Measurements from ENCODE around the gene MYO18B. TPM values are rescaled to one million over a fixed set of nuclear protein-coding genes. Genes with fewer than 3 reads are reported as not detected.

Gene MYO18B
- total RNA-seq, 2 experiments from 2014 or later = 3.4 to 3.7 TPM

DNA sequence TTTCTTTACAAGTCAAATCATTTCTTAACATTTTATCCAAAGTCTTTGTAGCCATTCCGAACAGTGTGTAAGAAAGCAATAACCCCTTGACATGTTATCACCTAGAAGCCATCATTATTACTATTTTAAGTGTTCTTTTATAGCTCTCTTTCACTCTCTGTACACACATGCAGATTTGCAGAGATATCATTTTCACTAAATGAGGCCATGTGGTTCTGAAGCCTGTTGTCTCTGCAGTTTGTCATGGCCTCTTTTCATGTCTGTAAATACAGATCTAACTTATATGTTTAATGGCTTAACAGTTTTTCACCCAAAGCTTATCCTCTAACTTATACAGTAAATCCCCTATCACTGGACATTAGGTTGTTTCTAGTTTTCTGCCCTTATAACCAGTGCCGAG lies 166.8 kb downstream of the MYO18B start:
- Mint-ChIP-seq H3K4me1 (no peaks in the 10 kb centered on the region), H3K9me3 (peaks cover 1% of the 10 kb centered on the region), H3K4me3 (no peak overlapping the region), H3K27me3 (peaks cover 11% of the 10 kb centered on the region), H3K27ac (no peak overlapping the region), H3K36me3 (no peaks in the 10 kb centered on the region)
- DNase-seq (no peak), ATAC-seq (ENCODE audit: low read depth) (no peak)
- POLR2A ChIA-PET = no interaction called here

GRCh38 chr22:25909614-25910387 lies 167.8 kb downstream of the MYO18B start:
- H3K4me1 Mint-ChIP-seq = no peaks in the 10 kb centered on the region
- POLR2A ChIA-PET = no interaction called here
- H3K27ac Mint-ChIP-seq = no peak overlapping the region
- DNase-seq (no peak), ATAC-seq (ENCODE audit: low read depth) (no peak)
- H3K9me3 Mint-ChIP-seq = peaks cover 1% of the 10 kb centered on the region
- H3K36me3 Mint-ChIP-seq = no peaks in the 10 kb centered on the region
- peaks cover 13% of the 10 kb centered on the region for H3K27me3 Mint-ChIP-seq
- no peak overlapping the region for H3K4me3 Mint-ChIP-seq

DNA sequence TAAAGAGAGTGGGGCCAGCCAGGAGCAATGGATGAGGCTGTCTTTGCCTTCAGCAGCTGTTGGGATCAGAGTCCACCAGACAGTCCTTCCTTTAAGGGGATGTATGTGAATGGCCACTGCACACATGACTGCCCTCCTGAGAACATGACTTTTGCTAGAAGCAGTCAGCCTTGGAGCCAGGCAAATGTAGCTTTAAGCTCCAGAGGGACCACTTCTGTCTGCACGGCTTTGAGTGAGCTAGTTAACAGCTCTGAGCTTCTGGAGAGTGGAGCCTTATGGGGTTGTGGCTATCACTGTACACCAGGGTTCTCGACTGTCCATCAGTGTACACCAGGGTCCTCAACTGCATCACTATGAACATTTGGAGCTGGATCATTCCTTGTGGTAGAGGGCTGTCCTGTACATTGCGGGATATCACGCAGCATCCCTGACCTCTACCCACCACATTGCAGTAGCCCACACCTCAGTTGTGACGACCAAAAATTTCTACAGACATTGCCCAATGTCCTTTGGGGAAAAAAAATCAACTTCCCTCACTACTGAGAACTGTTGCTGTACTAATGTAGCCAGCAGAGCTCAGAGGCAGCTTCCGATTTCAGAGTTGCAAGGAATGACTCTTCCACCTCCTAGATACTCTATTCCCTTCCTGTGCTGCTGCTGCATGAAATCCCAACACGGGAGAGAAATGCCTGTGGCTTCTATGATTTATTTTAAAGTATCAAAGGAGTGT lies 169.4 kb downstream of the MYO18B start:
- no peak overlapping the region for H3K27ac Mint-ChIP-seq
- H3K27me3 Mint-ChIP-seq = peaks cover 17% of the 10 kb centered on the region
- no peaks in the 10 kb centered on the region for H3K36me3 Mint-ChIP-seq
- DNase-seq = no peak
- H3K4me3 Mint-ChIP-seq = no peak overlapping the region
- no peaks in the 10 kb centered on the region for H3K4me1 Mint-ChIP-seq
- H3K9me3 Mint-ChIP-seq = peaks cover 1% of the 10 kb centered on the region
- no peak for ATAC-seq (ENCODE audit: low read depth)
- POLR2A ChIA-PET = no interaction called here

DNA sequence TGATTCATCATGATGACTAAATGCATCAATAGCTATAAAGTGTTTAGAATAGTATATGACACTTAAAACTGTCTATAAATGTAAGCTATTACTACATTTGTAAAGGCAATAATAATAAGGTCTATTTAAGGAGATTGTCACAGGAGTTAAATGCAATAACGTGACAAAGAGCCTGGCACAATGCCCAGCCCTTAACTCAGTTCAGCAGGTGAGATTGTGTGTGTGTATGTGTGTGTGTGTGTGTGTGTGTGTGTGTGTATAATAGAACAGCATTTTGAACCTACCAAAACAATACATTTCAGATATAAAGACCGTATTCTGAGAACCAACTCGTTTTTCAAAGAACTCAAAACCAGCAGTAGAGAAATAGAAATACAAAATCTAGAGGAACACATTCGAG lies 177.5 kb downstream of the MYO18B start:
- POLR2A ChIA-PET = no interaction called here
- H3K27ac Mint-ChIP-seq = no peak overlapping the region
- ATAC-seq (ENCODE audit: low read depth) = no peak
- no peak for DNase-seq
- H3K4me3 Mint-ChIP-seq = no peak overlapping the region
- H3K9me3 Mint-ChIP-seq = no peaks in the 10 kb centered on the region
- H3K27me3 Mint-ChIP-seq = peaks cover 18% of the 10 kb centered on the region
- no peaks in the 10 kb centered on the region for H3K4me1 Mint-ChIP-seq
- H3K36me3 Mint-ChIP-seq = no peaks in the 10 kb centered on the region

GRCh38 chr22:25922141-25922540 lies 180.2 kb downstream of the MYO18B start:
- ATAC-seq (ENCODE audit: low read depth) = no peak
- Mint-ChIP-seq H3K4me3 (no peak overlapping the region), H3K27me3 (peaks cover 8% of the 10 kb centered on the region), H3K4me1 (no peaks in the 10 kb centered on the region), H3K27ac (no peak overlapping the region), H3K36me3 (no peaks in the 10 kb centered on the region), H3K9me3 (no peaks in the 10 kb centered on the region)
- POLR2A ChIA-PET = no interaction called here
- no peak for DNase-seq

GRCh38 chr22:25923914-25924313 lies 181.9 kb downstream of the MYO18B start:
- H3K36me3 Mint-ChIP-seq = no peaks in the 10 kb centered on the region
- POLR2A ChIA-PET = no interaction called here
- H3K9me3 Mint-ChIP-seq = peaks cover 3% of the 10 kb centered on the region
- peaks cover 8% of the 10 kb centered on the region for H3K27me3 Mint-ChIP-seq
- no peak overlapping the region for H3K4me3 Mint-ChIP-seq
- no peaks in the 10 kb centered on the region for H3K4me1 Mint-ChIP-seq
- ATAC-seq (ENCODE audit: low read depth) (no peak), DNase-seq (no peak)
- H3K27ac Mint-ChIP-seq = no peak overlapping the region

- H3K9me3 Mint-ChIP-seq = peaks cover 3% of the 10 kb centered on the region
- POLR2A ChIA-PET = no interaction called here
These were observed 186.1 kb downstream of the MYO18B start for GRCh38 chr22:25928038-25928437.

DNA sequence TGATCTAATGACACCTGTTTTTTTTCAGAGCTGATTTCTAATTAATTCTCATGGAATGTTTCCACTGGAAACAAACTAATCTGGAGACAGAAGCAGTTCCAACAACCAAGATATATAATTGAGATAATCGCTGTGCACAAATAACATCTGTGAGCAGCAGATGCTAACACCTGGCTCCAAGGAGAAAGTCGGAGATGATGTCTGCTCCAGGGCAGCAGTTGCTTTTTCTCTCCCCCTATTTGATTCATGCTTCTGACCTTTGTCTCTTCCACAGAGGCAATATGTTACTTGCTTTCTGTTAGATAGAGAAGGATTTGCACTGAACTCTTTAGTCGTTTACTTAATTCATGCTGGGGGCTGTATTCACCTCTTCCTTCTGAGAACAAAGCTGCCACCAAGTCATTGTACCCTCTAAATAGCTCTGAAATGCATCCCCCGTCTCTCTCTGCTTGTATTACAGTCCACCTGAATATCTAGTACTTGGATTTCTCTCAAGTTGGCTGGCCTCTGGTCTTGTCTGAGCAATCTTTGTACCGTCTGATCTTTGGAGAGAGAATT lies 187.4 kb downstream of the MYO18B start:
- DNase-seq = no peak
- Mint-ChIP-seq H3K36me3 (no peaks in the 10 kb centered on the region), H3K27ac (no peak overlapping the region), H3K4me1 (no peaks in the 10 kb centered on the region), H3K27me3 (peaks cover 4% of the 10 kb centered on the region), H3K4me3 (no peak overlapping the region), H3K9me3 (peaks cover 3% of the 10 kb centered on the region)
- no peak for ATAC-seq (ENCODE audit: low read depth)
- POLR2A ChIA-PET = no interaction called here

More at GRCh38 chr22:25928038-25928437, 186.1 kb downstream of the MYO18B start:
- no peaks in the 10 kb centered on the region for H3K4me1 Mint-ChIP-seq
- no peak for ATAC-seq (ENCODE audit: low read depth)
- H3K27me3 Mint-ChIP-seq = peaks cover 4% of the 10 kb centered on the region
- H3K4me3 Mint-ChIP-seq = no peak overlapping the region
- H3K36me3 Mint-ChIP-seq = no peaks in the 10 kb centered on the region
- DNase-seq = no peak
- no peak overlapping the region for H3K27ac Mint-ChIP-seq

- no peaks in the 10 kb centered on the region for H3K36me3 Mint-ChIP-seq
- ATAC-seq (ENCODE audit: low read depth) (no peak), DNase-seq (no peak)
- no peak overlapping the region for H3K27ac Mint-ChIP-seq
- peaks cover 5% of the 10 kb centered on the region for H3K27me3 Mint-ChIP-seq
- no peaks in the 10 kb centered on the region for H3K4me1 Mint-ChIP-seq
- POLR2A ChIA-PET = no interaction called here
- no peak overlapping the region for H3K4me3 Mint-ChIP-seq
- peaks cover 3% of the 10 kb centered on the region for H3K9me3 Mint-ChIP-seq
These were observed 188.1 kb downstream of the MYO18B start for GRCh38 chr22:25930083-25930482.

- ATAC-seq (ENCODE audit: low read depth) (no peak), DNase-seq (no peak)
- POLR2A ChIA-PET = no interaction called here
These were observed 188.9 kb downstream of the MYO18B start for GRCh38 chr22:25930788-25931310.

GRCh38 chr22:25933158-25933788 lies 191.3 kb downstream of the MYO18B start:
- POLR2A ChIA-PET = no interaction called here
- Mint-ChIP-seq H3K27ac (no peak overlapping the region), H3K36me3 (no peaks in the 10 kb centered on the region), H3K4me1 (no peaks in the 10 kb centered on the region), H3K9me3 (peaks cover 1% of the 10 kb centered on the region), H3K27me3 (peaks cover 10% of the 10 kb centered on the region), H3K4me3 (no peak overlapping the region)
- no peak for DNase-seq
- no peak for ATAC-seq (ENCODE audit: low read depth)

More at GRCh38 chr22:25930788-25931310, 188.9 kb downstream of the MYO18B start:
- Mint-ChIP-seq H3K36me3 (no peaks in the 10 kb centered on the region), H3K27ac (no peak overlapping the region), H3K27me3 (peaks cover 9% of the 10 kb centered on the region), H3K4me1 (no peaks in the 10 kb centered on the region), H3K9me3 (peaks cover 3% of the 10 kb centered on the region), H3K4me3 (no peak overlapping the region)

GRCh38 chr22:25935266-25936058 lies 193.5 kb downstream of the MYO18B start:
- Mint-ChIP-seq H3K36me3 (no peaks in the 10 kb centered on the region), H3K27me3 (peaks cover 14% of the 10 kb centered on the region), H3K4me3 (no peak overlapping the region), H3K4me1 (no peaks in the 10 kb centered on the region), H3K9me3 (peaks cover 1% of the 10 kb centered on the region), H3K27ac (no peak overlapping the region)
- DNase-seq (no peak), ATAC-seq (ENCODE audit: low read depth) (no peak)
- POLR2A ChIA-PET = no interaction called here

DNA sequence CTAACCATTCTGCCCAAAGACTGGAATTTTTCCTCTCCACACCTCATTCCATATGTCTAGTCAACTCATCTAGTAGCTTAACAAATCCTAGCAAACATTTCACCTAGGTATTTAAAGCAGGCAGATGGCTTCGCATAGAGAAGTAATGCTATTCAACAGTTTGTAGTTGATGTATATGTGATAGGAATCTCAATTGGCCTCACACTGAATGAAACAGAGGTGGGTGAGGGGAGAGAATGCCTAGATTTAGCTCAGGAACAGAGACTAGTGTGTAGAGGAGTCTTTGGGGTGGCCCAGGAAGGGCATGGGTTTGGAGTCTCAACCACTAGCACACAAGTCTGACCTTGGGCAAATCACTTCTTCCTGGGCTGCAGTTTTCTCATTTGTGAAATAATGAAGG lies 196.2 kb downstream of the MYO18B start:
- ATAC-seq (ENCODE audit: low read depth) (no peak), DNase-seq (no peak)
- H3K27ac Mint-ChIP-seq = no peak overlapping the region
- peaks cover 1% of the 10 kb centered on the region for H3K9me3 Mint-ChIP-seq
- peaks cover 19% of the 10 kb centered on the region for H3K27me3 Mint-ChIP-seq
- H3K4me3 Mint-ChIP-seq = no peak overlapping the region
- H3K4me1 Mint-ChIP-seq = no peaks in the 10 kb centered on the region
- H3K36me3 Mint-ChIP-seq = no peaks in the 10 kb centered on the region
- POLR2A ChIA-PET = no interaction called here

Measured in activated naive CD8-positive, alpha-beta T cell treated with anti-CD3 and anti-CD28 coated beads, Interleukin-2, amount 10 ng/mL, durations not matched to agents 7 days and 5 days (primary cell).